Stimulated activated CD8-positive, alpha-beta memory T cell treated with anti-CD3 and anti-CD28 coated beads, Interleukin-15, amount 100 ng/mL, for 48 hours (primary cell): ENCODE data around the gene NUDT8.

Experiments used
- DNase-seq, 2 donors: peaks; one replicate each; pipeline ENCODE4 v3.0.0-alpha.2; 2020; ENCODE audit warnings: low read depth in 2 of 2

NUDT8 gene

GRCh38 chr11:67629386-67630227, at the start of gene NUDT8:
Gene NUDT8 (minus strand): TSS chr11:67629937. CDS start chr11:67629911, 26 bp downstream.
- DNase-seq, result peak; percentile 75 to 84

GRCh38 chr11:67675058-67675747, 45.5 kb upstream of the NUDT8 start:
- DNase-seq, result no peak

GRCh38 chr11:67674442-67674871, 44.7 kb upstream of the NUDT8 start, which contains the start of gene ALDH3B2:
Gene ALDH3B2 (minus strand): TSS chr11:67674623. CDS start chr11:67666935, 7,688 bp downstream.
- DNase-seq, result no peak

- no peak for DNase-seq
Measured at GRCh38 chr11:67673902-67674301, 44.2 kb upstream of the NUDT8 start.

GRCh38 chr11:67673358-67673757, 43.6 kb upstream of the NUDT8 start:
- no peak for DNase-seq

- DNase-seq, result no peak
Measured at GRCh38 chr11:67671211-67671520, 41.4 kb upstream of the NUDT8 start.

GRCh38 chr11:67670316-67671210, 40.8 kb upstream of the NUDT8 start:
- DNase-seq, result no peak

GRCh38 chr11:67668192-67668551, 38.4 kb upstream of the NUDT8 start:
- DNase-seq, result no peak

GRCh38 chr11:67667490-67668191, 37.9 kb upstream of the NUDT8 start:
- DNase-seq, result no peak

GRCh38 chr11:67666676-67667489, 37.1 kb upstream of the NUDT8 start:
- no peak for DNase-seq

GRCh38 chr11:67666303-67666645, 36.5 kb upstream of the NUDT8 start:
- no peak for DNase-seq

GRCh38 chr11:67665541-67666302, 36.0 kb upstream of the NUDT8 start:
- DNase-seq, result no peak

- DNase-seq, result no peak
Measured at GRCh38 chr11:67664696-67665540, 35.2 kb upstream of the NUDT8 start.

- DNase-seq, result no peak
Measured at GRCh38 chr11:67664213-67664585, 34.5 kb upstream of the NUDT8 start.

GRCh38 chr11:67663532-67664212, 33.9 kb upstream of the NUDT8 start:
- DNase-seq, result no peak

GRCh38 chr11:67662835-67663531, 33.2 kb upstream of the NUDT8 start:
- DNase-seq, result no peak

GRCh38 chr11:67662142-67662834, 32.6 kb upstream of the NUDT8 start:
- DNase-seq, result no peak
